Measurements from ENCODE around the gene SV2A.
A peak's percentile ranks its signal among the peaks of the same experiment; 100 is the strongest.
"Not testable (repeated sequence)": the region's sequence is repeated elsewhere in the genome, so short reads cannot be mapped to it uniquely, and the experiment has no call there.

SV2A gene, protein sequence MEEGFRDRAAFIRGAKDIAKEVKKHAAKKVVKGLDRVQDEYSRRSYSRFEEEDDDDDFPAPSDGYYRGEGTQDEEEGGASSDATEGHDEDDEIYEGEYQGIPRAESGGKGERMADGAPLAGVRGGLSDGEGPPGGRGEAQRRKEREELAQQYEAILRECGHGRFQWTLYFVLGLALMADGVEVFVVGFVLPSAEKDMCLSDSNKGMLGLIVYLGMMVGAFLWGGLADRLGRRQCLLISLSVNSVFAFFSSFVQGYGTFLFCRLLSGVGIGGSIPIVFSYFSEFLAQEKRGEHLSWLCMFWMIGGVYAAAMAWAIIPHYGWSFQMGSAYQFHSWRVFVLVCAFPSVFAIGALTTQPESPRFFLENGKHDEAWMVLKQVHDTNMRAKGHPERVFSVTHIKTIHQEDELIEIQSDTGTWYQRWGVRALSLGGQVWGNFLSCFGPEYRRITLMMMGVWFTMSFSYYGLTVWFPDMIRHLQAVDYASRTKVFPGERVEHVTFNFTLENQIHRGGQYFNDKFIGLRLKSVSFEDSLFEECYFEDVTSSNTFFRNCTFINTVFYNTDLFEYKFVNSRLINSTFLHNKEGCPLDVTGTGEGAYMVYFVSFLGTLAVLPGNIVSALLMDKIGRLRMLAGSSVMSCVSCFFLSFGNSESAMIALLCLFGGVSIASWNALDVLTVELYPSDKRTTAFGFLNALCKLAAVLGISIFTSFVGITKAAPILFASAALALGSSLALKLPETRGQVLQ

GRCh38 chr1:149917571-149918144 lies at the start of gene SV2A:
TSS of gene SV2A (minus strand) at chr1:149917844. CDS start at chr1:149913840, 4,004 bp downstream.
- no peak for DNase-seq (ENCODE audit: extremely low spot score, insufficient read length, low read depth)
- no peak for FAIRE-seq

DNA sequence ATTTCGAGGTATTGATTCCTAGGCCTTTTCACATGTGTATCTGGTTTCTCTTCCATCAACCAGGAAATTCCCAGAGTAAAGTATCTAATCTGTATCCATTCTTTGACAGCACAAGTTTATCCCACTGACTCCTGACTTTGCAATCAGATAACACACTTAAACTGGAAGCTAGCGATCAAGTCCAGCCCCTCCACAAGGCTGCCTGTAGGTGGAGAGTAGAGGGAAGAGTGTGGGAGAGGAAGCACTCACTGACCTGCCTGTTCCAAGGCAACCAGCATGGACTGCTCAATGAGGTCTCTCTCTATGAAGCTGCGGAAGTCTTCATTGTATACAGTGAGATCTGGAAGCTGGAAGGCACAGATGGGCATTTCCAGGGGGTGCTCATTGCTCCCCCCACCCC lies 49.4 kb upstream of the SV2A start:
- no peak for FAIRE-seq
- DNase-seq (ENCODE audit: extremely low spot score, insufficient read length, low read depth): no peak

DNA sequence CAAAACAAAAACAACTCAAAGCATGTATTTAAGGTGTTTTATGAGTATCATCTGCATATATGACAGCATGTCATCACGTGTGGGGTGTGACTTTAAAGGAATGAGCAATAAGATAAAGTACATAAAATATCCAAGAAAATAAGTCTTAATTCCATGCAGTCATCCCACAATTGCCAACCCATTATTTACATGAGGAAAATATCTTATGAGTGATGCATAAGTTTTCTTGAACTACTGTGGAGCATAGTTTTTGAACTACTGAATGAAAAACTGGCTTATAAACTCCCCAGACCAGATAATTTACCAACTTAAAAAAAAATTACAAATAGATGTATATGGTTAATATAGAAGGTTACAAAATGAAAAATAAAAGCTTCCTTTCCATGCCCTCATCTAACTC lies 48.8 kb upstream of the SV2A start:
- DNase-seq (ENCODE audit: extremely low spot score, insufficient read length, low read depth) (no peak), FAIRE-seq (no peak)

DNA sequence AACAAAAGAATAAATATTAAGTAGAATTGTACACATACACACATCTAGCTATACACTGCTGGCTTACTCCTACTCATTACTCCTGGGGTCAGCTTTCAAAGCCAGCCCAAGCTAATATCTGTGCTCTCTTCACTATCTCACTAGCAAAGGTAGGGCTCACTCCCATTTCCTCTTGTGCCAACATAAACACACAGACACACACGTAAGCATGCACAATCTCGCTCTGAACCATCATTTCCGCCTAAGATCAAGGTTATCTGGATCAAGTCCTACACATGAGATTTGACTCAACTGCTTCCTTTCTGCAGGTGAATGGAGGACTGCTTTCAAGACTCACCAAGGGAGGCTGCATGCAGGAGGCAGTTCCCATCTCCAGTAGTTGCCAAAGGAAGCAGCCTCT lies 47.8 kb upstream of the SV2A start:
- DNase-seq (ENCODE audit: extremely low spot score, insufficient read length, low read depth) (no peak), FAIRE-seq (no peak)

- no peak for DNase-seq (ENCODE audit: extremely low spot score, insufficient read length, low read depth)
- no peak for FAIRE-seq
Observed at GRCh38 chr1:149963358-149963757, 45.7 kb upstream of the SV2A start.

GRCh38 chr1:149962736-149963135 lies 45.1 kb upstream of the SV2A start:
- FAIRE-seq: no peak

GRCh38 chr1:149962039-149962647 lies 44.5 kb upstream of the SV2A start:
- DNase-seq (ENCODE audit: extremely low spot score, insufficient read length, low read depth): no peak
- peak; percentile 79 for FAIRE-seq

More at GRCh38 chr1:149962736-149963135, 45.1 kb upstream of the SV2A start:
- DNase-seq (ENCODE audit: extremely low spot score, insufficient read length, low read depth): no peak

DNA sequence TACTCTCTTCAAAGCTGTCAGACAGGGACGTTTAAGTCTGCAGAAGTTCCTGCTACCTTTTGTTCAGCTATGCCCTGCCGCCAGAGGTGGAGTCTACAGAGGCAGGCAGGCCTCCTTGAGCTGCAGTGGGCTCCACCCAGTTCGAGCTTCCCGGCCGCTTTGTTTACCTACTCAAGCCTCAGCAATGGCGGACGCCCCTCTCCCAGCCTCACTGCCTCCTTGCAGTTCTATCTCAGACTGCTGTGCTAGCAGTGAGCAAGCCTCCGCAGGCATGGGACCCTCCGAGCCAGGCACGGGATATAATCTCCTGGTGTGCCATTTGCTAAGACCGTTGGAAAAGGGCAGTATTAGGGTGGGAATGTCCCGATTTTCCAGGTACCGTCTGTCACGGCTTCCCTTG lies 39.9 kb upstream of the SV2A start:
- not testable (repeated sequence) for DNase-seq (ENCODE audit: extremely low spot score, insufficient read length, low read depth); FAIRE-seq

DNA sequence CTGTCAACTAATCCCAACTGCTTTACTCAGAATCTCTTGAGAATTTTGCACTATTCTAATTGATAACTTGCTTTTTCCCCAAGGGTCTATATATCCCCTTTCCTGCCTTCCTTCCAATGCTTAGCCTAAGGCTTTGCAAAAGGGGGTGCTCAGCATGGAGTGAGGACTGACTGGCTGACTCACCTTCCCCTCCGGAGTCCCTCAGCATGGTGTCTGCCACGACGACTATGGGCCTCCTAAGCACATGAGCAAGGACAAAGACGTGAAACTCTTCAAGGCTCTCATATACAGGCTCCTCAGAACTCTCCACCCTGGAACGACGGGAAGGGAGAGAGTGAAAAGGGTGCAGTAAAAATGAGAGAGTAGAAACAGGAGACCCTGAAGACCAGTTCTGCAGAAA lies 32.3 kb upstream of the SV2A start:
- DNase-seq (ENCODE audit: extremely low spot score, insufficient read length, low read depth) (no peak), FAIRE-seq (no peak)

DNA sequence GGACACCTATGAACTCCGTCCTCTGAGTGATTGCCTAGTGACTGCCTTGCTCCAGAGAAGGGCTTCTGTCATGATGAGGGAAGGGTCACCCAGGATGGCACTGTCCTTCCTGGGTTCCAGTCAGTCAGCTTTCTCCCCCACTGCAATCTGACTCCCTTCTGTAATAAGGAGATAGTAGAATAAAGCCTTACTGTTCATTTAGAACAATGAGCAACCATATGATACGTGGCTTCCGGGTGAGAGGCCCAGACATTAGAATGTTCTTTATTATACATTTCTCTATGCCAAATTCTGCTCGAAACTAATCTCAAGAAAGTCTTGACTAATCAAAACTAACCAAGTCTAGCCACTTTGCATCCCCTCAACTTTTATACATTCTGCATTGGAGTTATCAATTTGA lies 27.6 kb upstream of the SV2A start:
- no peak for DNase-seq (ENCODE audit: extremely low spot score, insufficient read length, low read depth)
- FAIRE-seq: no peak

GRCh38 chr1:149942885-149943284 lies 25.2 kb upstream of the SV2A start:
- no peak for DNase-seq (ENCODE audit: extremely low spot score, insufficient read length, low read depth)
- no peak for FAIRE-seq

- DNase-seq (ENCODE audit: extremely low spot score, insufficient read length, low read depth): no peak
- no peak for FAIRE-seq
Observed at GRCh38 chr1:149942207-149942606, 24.6 kb upstream of the SV2A start.

- DNase-seq (ENCODE audit: extremely low spot score, insufficient read length, low read depth): no peak
- no peak for FAIRE-seq
Observed at GRCh38 chr1:149940427-149940826, 22.8 kb upstream of the SV2A start.

- not testable (repeated sequence) for DNase-seq (ENCODE audit: extremely low spot score, insufficient read length, low read depth); FAIRE-seq
Observed at GRCh38 chr1:149938668-149939003, 21.0 kb upstream of the SV2A start.

- DNase-seq (ENCODE audit: extremely low spot score, insufficient read length, low read depth) (no peak), FAIRE-seq (no peak)
Observed at GRCh38 chr1:149937759-149938158, 20.1 kb upstream of the SV2A start.

DNA sequence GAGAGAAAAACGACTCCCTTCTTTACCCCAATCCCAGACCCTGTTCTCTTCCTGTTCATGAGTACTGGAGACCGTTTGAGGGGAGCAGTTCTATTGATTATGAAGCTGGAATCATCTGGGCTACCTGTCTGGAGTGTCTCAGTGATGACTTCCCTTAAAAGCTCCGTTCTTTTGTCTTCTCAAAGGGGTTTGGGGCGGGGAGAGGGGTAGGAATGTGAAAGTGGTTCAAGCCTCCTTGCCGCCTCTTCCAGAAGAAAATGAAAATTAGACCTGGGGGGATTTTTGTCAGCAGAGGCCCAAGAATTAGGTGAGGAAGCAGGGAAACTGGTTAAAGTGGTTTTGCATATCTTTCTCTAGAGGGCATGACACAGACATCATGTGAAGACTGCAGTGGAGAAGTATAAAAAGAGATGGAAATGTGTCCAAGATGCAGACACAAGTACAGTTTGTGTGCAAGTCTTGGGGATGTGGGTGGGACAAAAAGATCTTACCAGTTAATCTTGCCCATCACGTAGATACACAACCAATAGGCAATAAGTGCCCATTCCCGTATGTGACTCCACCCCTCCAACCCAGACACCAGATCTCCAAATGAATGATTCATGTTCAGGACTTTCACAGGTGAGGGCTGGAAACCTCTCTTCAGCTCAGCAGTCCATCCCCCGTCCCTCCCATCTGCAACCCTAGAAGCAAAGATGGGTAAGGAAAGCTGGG lies 19.5 kb upstream of the SV2A start:
- DNase-seq (ENCODE audit: extremely low spot score, insufficient read length, low read depth) (no peak), FAIRE-seq (no peak)

- peak; percentile 60 for FAIRE-seq
- DNase-seq (ENCODE audit: extremely low spot score, insufficient read length, low read depth): no peak
Observed at GRCh38 chr1:149936170-149936991, 18.7 kb upstream of the SV2A start, which contains the start of gene MTMR11. TSS of gene MTMR11 (minus strand) at chr1:149936879. CDS start at chr1:149936647, 232 bp downstream.

- FAIRE-seq: no peak
- no peak for DNase-seq (ENCODE audit: extremely low spot score, insufficient read length, low read depth)
Observed at GRCh38 chr1:149934356-149934755, 16.7 kb upstream of the SV2A start.

GRCh38 chr1:149933208-149933607 lies 15.6 kb upstream of the SV2A start:
- FAIRE-seq: no peak

More at GRCh38 chr1:149933208-149933607, 15.6 kb upstream of the SV2A start:
- DNase-seq (ENCODE audit: extremely low spot score, insufficient read length, low read depth): no peak
